MCF 10A (cell line): ENCODE results near the gene FGF1. TPM values are rescaled to one million over a fixed set of nuclear protein-coding genes. Genes with fewer than 3 reads are reported as not detected.

Source experiments
- BruUV-seq: library from RNA; stranded (reverse); fragments of 400-500 nt; replicated peaks from 2 replicates; lab custom pipeline; 2021; lab: Mats Ljungman, UMichigan
- CTCF ChIA-PET: fragments of 300-600 bp; sonication (Branson Sonifier 250); formaldehyde crosslinking; extraction: SDS; loops from one replicate; lab custom pipeline; 2021; ENCODE audit warnings: antibody characterized with exemption, inconsistent platforms; lab: Yijun Ruan, JAX
- POLR2A ChIA-PET: fragments of 300-600, 350-650 bp; sonication (Branson Sonifier 250); formaldehyde crosslinking; extraction: SDS; loops from one replicate; lab custom pipeline; 2020; ENCODE audit warnings: antibody characterized with exemption, inconsistent platforms; lab: Yijun Ruan, JAX
- DNase-seq: peaks from one replicate; pipeline ENCODE4 v3.0.0-alpha.2; 2018; ENCODE audit not compliant: unreplicated experiment
- H3K27ac Mint-ChIP-seq: one replicate; pipeline ENCODE4 v1.8.0; 2022; ENCODE audit warnings: mild to moderate bottlenecking, low read depth, mixed read lengths; ENCODE audit not compliant: unreplicated experiment
- H3K27me3 Mint-ChIP-seq: one replicate; pipeline ENCODE4 v1.8.0; 2022; ENCODE audit warnings: mixed read lengths; ENCODE audit not compliant: insufficient read depth, unreplicated experiment
- H3K36me3 Mint-ChIP-seq: one replicate; pipeline ENCODE4 v1.8.0; 2022; ENCODE audit warnings: mild to moderate bottlenecking, moderate library complexity, mixed read lengths; ENCODE audit not compliant: insufficient read depth, unreplicated experiment
- H3K4me1 Mint-ChIP-seq: one replicate; pipeline ENCODE4 v1.8.0; 2022; ENCODE audit warnings: mixed read lengths; ENCODE audit not compliant: insufficient read depth, unreplicated experiment
- H3K4me3 Mint-ChIP-seq: one replicate; pipeline ENCODE4 v1.8.0; 2022; ENCODE audit warnings: mild to moderate bottlenecking, moderate library complexity, mixed read lengths; ENCODE audit not compliant: unreplicated experiment
- H3K9me3 Mint-ChIP-seq: one replicate; pipeline ENCODE4 v1.8.0; 2022; ENCODE audit warnings: mixed read lengths; ENCODE audit not compliant: unreplicated experiment
- CTCF ChIP-seq: fragments of 200-600 bp; IDR thresholded peaks from one replicate; pipeline ENCODE4 v1.8.0; 2022; ENCODE audit warnings: antibody characterized with exemption, mild to moderate bottlenecking; ENCODE audit not compliant: unreplicated experiment
- intact Hi-C: fragments of 100-400 bp; cut with micrococcal nuclease; formaldehyde crosslinking; loops from 2 replicates; pipeline ENCODE4 v1.14.1; 2022
- total RNA-seq: library from RNA; stranded (reverse); gene quantifications from 2 replicates; pipeline ENCODE4 v1.2.3, GENCODE V29; 2022

FGF1 gene
- total RNA-seq, 1 experiment from 2014 or later = 0.65 TPM

DNA sequence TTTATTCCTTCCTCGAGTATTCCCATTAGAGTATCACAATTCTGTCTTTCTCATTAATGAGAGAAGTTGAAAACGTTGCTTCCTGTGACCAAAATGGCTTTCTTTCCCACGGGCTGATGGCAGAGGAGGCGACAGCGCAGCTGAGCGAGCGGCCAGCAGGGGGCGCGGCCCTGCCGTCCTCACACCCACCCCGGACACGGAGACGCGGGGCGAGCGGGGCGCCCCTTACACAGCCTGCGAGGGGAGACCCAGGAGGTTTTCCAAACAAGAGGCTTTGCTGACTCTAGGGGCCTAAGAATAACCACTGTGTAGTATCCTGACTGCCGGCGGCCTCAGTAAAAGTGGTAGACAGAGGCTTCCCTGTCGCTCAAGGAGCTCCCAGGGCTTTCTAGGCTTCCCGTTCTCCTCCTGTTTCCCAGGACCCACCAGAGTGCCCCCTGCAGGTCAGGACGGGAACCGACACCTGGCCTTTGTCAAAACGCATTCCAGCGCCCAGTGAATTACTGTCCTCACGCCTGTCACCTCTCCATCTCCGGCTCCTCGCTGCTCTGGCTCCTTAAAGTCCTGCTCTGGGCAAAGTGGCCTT, 27.3 kb upstream of the FGF1 start:
- no peaks in the 10 kb centered on the region for H3K36me3 Mint-ChIP-seq
- intact Hi-C loops = loop anchor here (1.0 kb wide), 5 partner anchors 58 to 201 kb away; no protein-coding TSS in a partner anchor
- peak; percentile 95 for DNase-seq
- H3K9me3 Mint-ChIP-seq = no peaks in the 10 kb centered on the region
- no peaks in the 10 kb centered on the region for H3K27me3 Mint-ChIP-seq
- no TSS peak for BruUV-seq
- peak overlapping the region; percentile 77 for H3K4me3 Mint-ChIP-seq
- ChIA-PET POLR2A (interaction anchor here (0.7 to 1.9 kb wide), 11 partner anchors 28 to 178 kb away, joined by 3 to 14 read pairs (median 4); no protein-coding TSS in a partner anchor), CTCF (interaction anchor here (0.6 to 24.9 kb wide), 109 partner anchors 10 to 1677 kb away, joined by 3 to 1942 read pairs (median 5); partner anchors contain the start of genes ARHGAP26, FGF1, HDAC3 and RELL2)
- peak overlapping the region; percentile 10 for H3K27ac Mint-ChIP-seq
- peaks cover 19% of the 10 kb centered on the region for H3K4me1 Mint-ChIP-seq
- peak; percentile 99 for TF ChIP-seq CTCF

DNA sequence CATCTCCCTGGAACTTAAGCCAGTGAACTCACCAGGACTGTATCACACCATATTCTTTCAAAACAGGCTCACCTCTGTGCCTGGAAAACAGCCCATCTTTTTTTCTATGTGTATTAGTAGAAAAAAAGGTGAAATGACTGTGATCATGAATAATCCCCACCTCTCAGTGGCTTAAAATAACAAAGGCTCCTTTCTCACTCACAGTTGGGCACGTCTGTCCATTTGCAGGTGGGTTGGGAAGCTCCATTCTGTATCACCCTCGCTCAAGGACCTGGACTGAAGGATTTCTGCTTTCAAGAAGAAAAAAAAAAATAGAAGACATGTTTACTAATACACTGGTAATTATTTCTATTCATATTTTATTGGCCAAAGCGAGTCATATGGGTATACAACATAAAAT, 17.3 kb upstream of the FGF1 start:
- H3K27ac Mint-ChIP-seq = no peak overlapping the region
- intact Hi-C loops = no loop called here
- BruUV-seq = no TSS peak
- H3K4me3 Mint-ChIP-seq = no peak overlapping the region
- H3K9me3 Mint-ChIP-seq = no peaks in the 10 kb centered on the region
- POLR2A ChIA-PET = interaction anchor here (0.6 to 1.4 kb wide), 3 partner anchors 47 to 226 kb away, joined by 3 to 4 read pairs (median 3); no protein-coding TSS in a partner anchor
- DNase-seq = no peak
- no peaks in the 10 kb centered on the region for H3K36me3 Mint-ChIP-seq
- H3K4me1 Mint-ChIP-seq = peaks cover 2% of the 10 kb centered on the region
- no peaks in the 10 kb centered on the region for H3K27me3 Mint-ChIP-seq
- CTCF ChIA-PET = interaction anchor here (0.6 to 24.9 kb wide), 10 partner anchors 10 to 551 kb away, joined by 3 to 1942 read pairs (median 15); partner anchors contain the start of gene FGF1
- no peak for TF ChIP-seq CTCF

DNA sequence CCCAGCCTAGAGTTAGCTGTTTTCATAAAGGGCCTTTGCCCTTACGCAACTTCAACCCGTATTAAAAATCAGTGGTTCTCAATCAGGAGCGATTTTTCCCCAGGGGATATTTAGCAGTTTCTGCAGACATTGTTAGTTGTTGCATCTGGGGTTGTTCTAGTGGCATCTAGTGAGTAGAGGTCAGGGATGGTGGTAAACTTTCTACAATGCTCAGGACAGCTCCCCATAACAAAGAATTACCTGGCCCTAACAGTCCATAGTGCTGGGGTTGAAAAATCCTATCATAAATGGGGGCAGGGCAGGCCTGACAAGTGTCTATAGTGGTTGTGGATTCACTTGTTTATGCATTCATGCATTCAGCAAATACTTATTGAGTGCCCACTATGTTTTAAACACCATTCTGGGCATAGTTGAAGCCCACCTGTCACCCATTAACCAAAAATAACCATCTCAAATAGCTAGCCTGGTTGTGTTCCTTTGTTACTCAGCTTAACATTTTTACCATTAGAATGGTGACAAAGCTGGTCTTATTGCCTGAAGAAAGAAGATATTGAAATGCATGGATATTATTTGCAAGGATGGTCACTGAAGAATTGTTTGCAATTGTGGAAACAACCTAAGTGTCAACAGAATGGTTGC, 15.9 kb upstream of the FGF1 start:
- Mint-ChIP-seq H3K4me3 (no peak overlapping the region), H3K36me3 (no peaks in the 10 kb centered on the region), H3K9me3 (no peaks in the 10 kb centered on the region), H3K4me1 (peaks cover 14% of the 10 kb centered on the region), H3K27ac (no peak overlapping the region), H3K27me3 (no peaks in the 10 kb centered on the region)
- BruUV-seq = no TSS peak
- TF ChIP-seq CTCF = no peak
- intact Hi-C loops = no loop called here
- ChIA-PET CTCF (interaction anchor here (0.6 to 24.9 kb wide), 12 partner anchors 9 to 1010 kb away, joined by 3 to 1942 read pairs (median 10); partner anchors contain the start of gene FGF1), POLR2A (interaction anchor here (0.6 to 1.4 kb wide), 2 partner anchors 39 to 46 kb away, joined by 3 to 4 read pairs; no protein-coding TSS in a partner anchor)
- DNase-seq = no peak

- no peaks in the 10 kb centered on the region for H3K27me3 Mint-ChIP-seq
- no TSS peak for BruUV-seq
- CTCF ChIA-PET = interaction anchor here (0.6 to 21.1 kb wide), 8 partner anchors 7 to 214 kb away, joined by 3 to 1243 read pairs (median 54); partner anchors contain the start of gene FGF1
- DNase-seq = no peak
- POLR2A ChIA-PET = interaction anchor here (0.7 to 1.2 kb wide), 2 partner anchors 9 to 193 kb away, joined by 3 read pairs; no protein-coding TSS in a partner anchor
- no peak overlapping the region for H3K4me3 Mint-ChIP-seq
- H3K9me3 Mint-ChIP-seq = no peaks in the 10 kb centered on the region
- intact Hi-C loops = no loop called here
- no peaks in the 10 kb centered on the region for H3K36me3 Mint-ChIP-seq
- no peak overlapping the region for H3K27ac Mint-ChIP-seq
- peaks cover 14% of the 10 kb centered on the region for H3K4me1 Mint-ChIP-seq
- TF ChIP-seq CTCF = no peak
These were observed 14.7 kb upstream of the FGF1 start for GRCh38 chr5:142700566-142700965.
